D721Med (cell line): Measurements from ENCODE around the gene WNT2.

Source experiments
- DNase-seq: peaks from one replicate; pipeline ENCODE4 v3.0.0; 2011; ENCODE audit warnings: low spot score; ENCODE audit not compliant: insufficient read length
- FAIRE-seq: peaks from 2 replicates; lab custom pipeline; 2011; peaks lifted over from hg19 to GRCh38; lab: Jason Lieb, UNC
- CTCF ChIP-seq: IDR thresholded peaks from 2 replicates; pipeline ENCODE4 v1.5.1; 2012; ENCODE audit warnings: mild to moderate bottlenecking, control low read depth; ENCODE audit not compliant: insufficient read depth; ENCODE audit errors: missing control alignments

Gene WNT2

GRCh38 chr7:117347962-117348672 lies 25.3 kb upstream of the WNT2 start:
- DNase-seq, result no peak
- TF ChIP-seq CTCF, result no peak
- FAIRE-seq, result no peak

- TF ChIP-seq CTCF, result no peak
- FAIRE-seq, result no peak
- no peak for DNase-seq
These were observed 24.6 kb upstream of the WNT2 start for GRCh38 chr7:117347480-117347879.

- DNase-seq (no peak), FAIRE-seq (no peak)
- TF ChIP-seq CTCF, result no peak
These were observed 23.3 kb upstream of the WNT2 start for GRCh38 chr7:117346161-117346560.

GRCh38 chr7:117338020-117338419 lies 15.2 kb upstream of the WNT2 start:
- FAIRE-seq (no peak), DNase-seq (no peak)
- TF ChIP-seq CTCF, result no peak

GRCh38 chr7:117333168-117333567 lies 10.3 kb upstream of the WNT2 start:
- DNase-seq (no peak), FAIRE-seq (no peak)
- TF ChIP-seq CTCF, result no peak

- FAIRE-seq, result no peak
- no peak for DNase-seq
- no peak for TF ChIP-seq CTCF
These were observed 9.2 kb upstream of the WNT2 start for GRCh38 chr7:117332031-117332430.

GRCh38 chr7:117325836-117326235 lies 3.0 kb upstream of the WNT2 start:
- DNase-seq (no peak), FAIRE-seq (no peak)
- no peak for TF ChIP-seq CTCF
